ENCODE data around the gene EXT2. TPM values are rescaled to one million over a fixed set of nuclear protein-coding genes. Genes with fewer than 3 reads are reported as not detected.

The EXT2 gene
- total and polyA plus RNA-seq, 2 of the 13 experiments (the other 11 are each of a cell fraction or from before 2014, with no cell fraction given): 61.5 to 68.7 TPM

DNA sequence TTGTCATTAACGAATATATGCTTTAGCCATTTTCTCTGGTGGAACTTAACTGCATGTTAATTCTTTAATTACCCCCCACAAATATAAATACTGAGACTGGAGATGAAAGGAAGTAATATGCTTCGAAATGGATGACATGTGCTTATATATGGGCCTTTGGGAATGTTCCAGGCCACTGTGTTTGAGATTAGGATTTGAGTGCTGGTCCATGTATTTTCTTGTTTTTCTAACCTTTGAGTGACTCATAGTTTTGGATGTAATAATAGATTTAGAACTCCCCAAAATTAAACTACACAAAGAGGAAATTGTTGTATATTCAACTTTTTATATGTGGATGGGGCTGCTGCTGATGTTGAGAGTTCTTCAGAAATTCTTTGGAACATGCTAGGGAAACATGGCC, 54.2 kb downstream of the EXT2 start:
- no peak overlapping the region for H3K4me2 ChIP-seq (ENCODE audit: low read depth, low read length)
- ATAC-seq (no peak), FAIRE-seq (no peak), DNase-seq (ENCODE audit: low spot score) (no peak)
- intact Hi-C loops (cut with micrococcal nuclease; ENCODE audit: unreplicated experiment): no loop called here
- H3K4me1 ChIP-seq (ENCODE audit: insufficient read depth, low read length): no peaks in the 10 kb centered on the region
- TF ChIP-seq, protein P1, sequence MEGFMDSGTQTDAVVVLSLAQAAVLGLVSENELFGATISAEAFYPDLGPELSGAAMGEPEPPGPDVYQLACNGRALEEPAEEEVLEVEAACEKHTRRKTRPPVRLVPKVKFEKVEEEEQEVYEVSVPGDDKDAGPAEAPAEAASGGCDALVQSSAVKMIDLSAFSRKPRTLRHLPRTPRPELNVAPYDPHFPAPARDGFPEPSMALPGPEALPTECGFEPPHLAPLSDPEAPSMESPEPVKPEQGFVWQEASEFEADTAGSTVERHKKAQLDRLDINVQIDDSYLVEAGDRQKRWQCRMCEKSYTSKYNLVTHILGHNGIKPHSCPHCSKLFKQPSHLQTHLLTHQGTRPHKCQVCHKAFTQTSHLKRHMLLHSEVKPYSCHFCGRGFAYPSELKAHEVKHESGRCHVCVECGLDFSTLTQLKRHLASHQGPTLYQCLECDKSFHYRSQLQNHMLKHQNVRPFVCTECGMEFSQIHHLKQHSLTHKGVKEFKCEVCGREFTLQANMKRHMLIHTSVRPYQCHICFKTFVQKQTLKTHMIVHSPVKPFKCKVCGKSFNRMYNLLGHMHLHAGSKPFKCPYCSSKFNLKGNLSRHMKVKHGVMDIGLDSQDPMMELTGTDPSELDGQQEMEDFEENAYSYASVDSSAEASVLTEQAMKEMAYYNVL (CRISPR knock-in tag; IDR thresholded peaks at IDR 0.05; ENCODE audit: borderline replicate concordance): no peak
- TF ChIP-seq RFX5 (IDR thresholded peaks at IDR 0.05; ENCODE audit: low read depth, low read length) (no peak), FOXA1 (IDR thresholded peaks at IDR 0.05) (no peak), FOXA1 (CRISPR knock-in tag; IDR thresholded peaks at IDR 0.05) (no peak), AGO1 (IDR thresholded peaks at IDR 0.05; ENCODE audit: low read depth, low read length, poor library complexity, severe bottlenecking) (no peak), ZNF761 (CRISPR knock-in tag; conservative IDR thresholded peaks at IDR 0.05) (no peak), SIN3A (IDR thresholded peaks at IDR 0.05; ENCODE audit: borderline replicate concordance, low read depth, low read length) (no peak), FOXP1 (IDR thresholded peaks at IDR 0.05) (no peak), FOXP1 (CRISPR knock-in tag; IDR thresholded peaks at IDR 0.05) (no peak)
- TF ChIP-seq, protein P2, sequence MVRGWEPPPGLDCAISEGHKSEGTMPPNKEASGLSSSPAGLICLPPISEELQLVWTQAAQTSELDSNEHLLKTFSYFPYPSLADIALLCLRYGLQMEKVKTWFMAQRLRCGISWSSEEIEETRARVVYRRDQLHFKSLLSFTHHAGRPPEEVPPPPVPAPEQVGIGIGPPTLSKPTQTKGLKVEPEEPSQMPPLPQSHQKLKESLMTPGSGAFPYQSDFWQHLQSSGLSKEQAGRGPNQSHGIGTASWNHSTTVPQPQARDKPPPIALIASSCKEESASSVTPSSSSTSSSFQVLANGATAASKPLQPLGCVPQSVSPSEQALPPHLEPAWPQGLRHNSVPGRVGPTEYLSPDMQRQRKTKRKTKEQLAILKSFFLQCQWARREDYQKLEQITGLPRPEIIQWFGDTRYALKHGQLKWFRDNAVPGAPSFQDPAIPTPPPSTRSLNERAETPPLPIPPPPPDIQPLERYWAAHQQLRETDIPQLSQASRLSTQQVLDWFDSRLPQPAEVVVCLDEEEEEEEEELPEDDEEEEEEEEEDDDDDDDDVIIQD (CRISPR knock-in tag; IDR thresholded peaks at IDR 0.05; ENCODE audit: low read depth): no peak
- TF ChIP-seq, protein P3, sequence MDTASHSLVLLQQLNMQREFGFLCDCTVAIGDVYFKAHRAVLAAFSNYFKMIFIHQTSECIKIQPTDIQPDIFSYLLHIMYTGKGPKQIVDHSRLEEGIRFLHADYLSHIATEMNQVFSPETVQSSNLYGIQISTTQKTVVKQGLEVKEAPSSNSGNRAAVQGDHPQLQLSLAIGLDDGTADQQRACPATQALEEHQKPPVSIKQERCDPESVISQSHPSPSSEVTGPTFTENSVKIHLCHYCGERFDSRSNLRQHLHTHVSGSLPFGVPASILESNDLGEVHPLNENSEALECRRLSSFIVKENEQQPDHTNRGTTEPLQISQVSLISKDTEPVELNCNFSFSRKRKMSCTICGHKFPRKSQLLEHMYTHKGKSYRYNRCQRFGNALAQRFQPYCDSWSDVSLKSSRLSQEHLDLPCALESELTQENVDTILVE (CRISPR knock-in tag; IDR thresholded peaks at IDR 0.05): no peak
- TF ChIP-seq, protein P4, sequence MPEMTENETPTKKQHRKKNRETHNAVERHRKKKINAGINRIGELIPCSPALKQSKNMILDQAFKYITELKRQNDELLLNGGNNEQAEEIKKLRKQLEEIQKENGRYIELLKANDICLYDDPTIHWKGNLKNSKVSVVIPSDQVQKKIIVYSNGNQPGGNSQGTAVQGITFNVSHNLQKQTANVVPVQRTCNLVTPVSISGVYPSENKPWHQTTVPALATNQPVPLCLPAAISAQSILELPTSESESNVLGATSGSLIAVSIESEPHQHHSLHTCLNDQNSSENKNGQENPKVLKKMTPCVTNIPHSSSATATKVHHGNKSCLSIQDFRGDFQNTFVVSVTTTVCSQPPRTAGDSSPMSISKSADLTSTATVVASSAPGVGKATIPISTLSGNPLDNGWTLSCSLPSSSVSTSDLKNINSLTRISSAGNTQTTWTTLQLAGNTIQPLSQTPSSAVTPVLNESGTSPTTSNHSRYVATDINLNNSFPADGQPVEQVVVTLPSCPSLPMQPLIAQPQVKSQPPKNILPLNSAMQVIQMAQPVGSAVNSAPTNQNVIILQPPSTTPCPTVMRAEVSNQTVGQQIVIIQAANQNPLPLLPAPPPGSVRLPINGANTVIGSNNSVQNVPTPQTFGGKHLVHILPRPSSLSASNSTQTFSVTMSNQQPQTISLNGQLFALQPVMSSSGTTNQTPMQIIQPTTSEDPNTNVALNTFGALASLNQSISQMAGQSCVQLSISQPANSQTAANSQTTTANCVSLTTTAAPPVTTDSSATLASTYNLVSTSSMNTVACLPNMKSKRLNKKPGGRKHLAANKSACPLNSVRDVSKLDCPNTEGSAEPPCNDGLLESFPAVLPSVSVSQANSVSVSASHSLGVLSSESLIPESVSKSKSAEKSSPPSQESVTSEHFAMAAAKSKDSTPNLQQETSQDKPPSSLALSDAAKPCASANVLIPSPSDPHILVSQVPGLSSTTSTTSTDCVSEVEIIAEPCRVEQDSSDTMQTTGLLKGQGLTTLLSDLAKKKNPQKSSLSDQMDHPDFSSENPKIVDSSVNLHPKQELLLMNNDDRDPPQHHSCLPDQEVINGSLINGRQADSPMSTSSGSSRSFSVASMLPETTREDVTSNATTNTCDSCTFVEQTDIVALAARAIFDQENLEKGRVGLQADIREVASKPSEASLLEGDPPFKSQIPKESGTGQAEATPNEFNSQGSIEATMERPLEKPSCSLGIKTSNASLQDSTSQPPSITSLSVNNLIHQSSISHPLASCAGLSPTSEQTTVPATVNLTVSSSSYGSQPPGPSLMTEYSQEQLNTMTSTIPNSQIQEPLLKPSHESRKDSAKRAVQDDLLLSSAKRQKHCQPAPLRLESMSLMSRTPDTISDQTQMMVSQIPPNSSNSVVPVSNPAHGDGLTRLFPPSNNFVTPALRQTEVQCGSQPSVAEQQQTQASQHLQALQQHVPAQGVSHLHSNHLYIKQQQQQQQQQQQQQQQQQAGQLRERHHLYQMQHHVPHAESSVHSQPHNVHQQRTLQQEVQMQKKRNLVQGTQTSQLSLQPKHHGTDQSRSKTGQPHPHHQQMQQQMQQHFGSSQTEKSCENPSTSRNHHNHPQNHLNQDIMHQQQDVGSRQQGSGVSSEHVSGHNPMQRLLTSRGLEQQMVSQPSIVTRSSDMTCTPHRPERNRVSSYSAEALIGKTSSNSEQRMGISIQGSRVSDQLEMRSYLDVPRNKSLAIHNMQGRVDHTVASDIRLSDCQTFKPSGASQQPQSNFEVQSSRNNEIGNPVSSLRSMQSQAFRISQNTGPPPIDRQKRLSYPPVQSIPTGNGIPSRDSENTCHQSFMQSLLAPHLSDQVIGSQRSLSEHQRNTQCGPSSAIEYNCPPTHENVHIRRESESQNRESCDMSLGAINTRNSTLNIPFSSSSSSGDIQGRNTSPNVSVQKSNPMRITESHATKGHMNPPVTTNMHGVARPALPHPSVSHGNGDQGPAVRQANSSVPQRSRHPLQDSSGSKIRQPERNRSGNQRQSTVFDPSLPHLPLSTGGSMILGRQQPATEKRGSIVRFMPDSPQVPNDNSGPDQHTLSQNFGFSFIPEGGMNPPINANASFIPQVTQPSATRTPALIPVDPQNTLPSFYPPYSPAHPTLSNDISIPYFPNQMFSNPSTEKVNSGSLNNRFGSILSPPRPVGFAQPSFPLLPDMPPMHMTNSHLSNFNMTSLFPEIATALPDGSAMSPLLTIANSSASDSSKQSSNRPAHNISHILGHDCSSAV (CRISPR knock-in tag; IDR thresholded peaks at IDR 0.05; ENCODE audit: borderline replicate concordance): no peak
- in situ Hi-C loops (cut with HindIII; ENCODE audit: extremely low pct_ligation_motif_present, low pct_unique_long_range_greater_than_20kb): no loop called here
- H3K9ac ChIP-seq (ENCODE audit: insufficient read depth, low read depth, low read length): no peak overlapping the region
- ChIA-PET CTCF (ENCODE audit: low intra/inter-chr PET ratio, low total read pairs) (no interaction called here), POLR2A (no interaction called here)
- no TSS peak for BruUV-seq (replicated peaks)
- H2AFZ ChIP-seq (ENCODE audit: low read length): no peak overlapping the region
- H3K9me3 ChIP-seq (ENCODE audit: low read length): 0 out of 2 replicates have a peak, but pooled peaks cover 5% of the 10 kb centered on the region
- WGBS (ENCODE audit: low lambda C conversion rate): 95% methylated on average over 2 of the region's 2 CpGs
- H3K4me3 ChIP-seq (replicated peaks in 1 of 3; ENCODE audit: insufficient read depth in 1 of 3, low read depth in 2 of 3, low read length in 3 of 3): no peak overlapping the region
- H3K27me3 ChIP-seq (ENCODE audit: control insufficient read depth in 1 of 2, insufficient read depth in 2 of 2, low read length in 2 of 2): no peaks in the 10 kb centered on the region
- peaks cover 0 to 3% of the 10 kb centered on the region in 2 experiments; a peak in 1 of 5 replicates for H3K36me3 ChIP-seq (replicated peaks in 1 of 2; ENCODE audit: control insufficient read depth in 1 of 2, insufficient read depth in 2 of 2, low read length in 2 of 2)
- H4K20me1 ChIP-seq (ENCODE audit: insufficient read depth, low read length): no peaks in the 10 kb centered on the region
- no peaks in the 10 kb centered on the region for H3K79me2 ChIP-seq (ENCODE audit: insufficient read depth, low read length)
- no peak overlapping the region for H3K27ac ChIP-seq (ENCODE audit: extremely low read length, insufficient read depth, low read length)
